SK-N-SH (cell line): ENCODE results near the gene SIAH1. TPM values are rescaled to one million over a fixed set of nuclear protein-coding genes. Genes with fewer than 3 reads are reported as not detected.
A peak's percentile ranks its signal among the peaks of the same experiment; 100 is the strongest.

Experiments
- CTCF ChIA-PET: fragments of 300-600, 350-600 bp; formaldehyde crosslinking; extraction: SDS; loops from one replicate; lab custom pipeline; 2021; lab: Yijun Ruan, JAX
- POLR2A ChIA-PET: fragments of 350-600 bp; sonication (Branson Sonifier 250); formaldehyde crosslinking; extraction: SDS; loops from one replicate; lab custom pipeline; 2020; ENCODE audit warnings: antibody characterized with exemption, inconsistent platforms; lab: Yijun Ruan, JAX
- DNase-seq: peaks from one replicate; pipeline ENCODE4 v3.0.0; 2012
- H2AFZ ChIP-seq: fragments of 200-600 bp; sonication (generic); 2 replicates; pipeline ENCODE4 v1.8.1; 2016; ENCODE audit warnings: antibody characterized with exemption, mild to moderate bottlenecking, low read depth
- H3F3A ChIP-seq: fragments of 200-600 bp; sonication (generic); replicated peaks from 2 replicates; pipeline ENCODE3; 2016; ENCODE audit warnings: antibody characterized with exemption, mild to moderate bottlenecking; ENCODE audit not compliant: insufficient read depth
- H3K27ac ChIP-seq, 2 experiments: fragments of 200-500 bp in 1 of 2; fragments of 200-600 bp in 1 of 2; sonication (Bioruptor generic) in 1 of 2; sonication (generic), shearing (Covaris generic) in 1 of 2; 2 replicates each; pipeline versions ENCODE4 v1.5.1 to v1.6.1; 2014 to 2016; ENCODE audit warnings: low read depth in 2 of 2, inconsistent platforms in 1 of 2, low read length in 1 of 2, mild to moderate bottlenecking in 1 of 2, mixed read lengths in 1 of 2
- H3K27me3 ChIP-seq: fragments of 200-600 bp; sonication (generic), shearing (Covaris generic); 2 replicates; pipeline ENCODE4 v1.6.1; 2016; ENCODE audit warnings: mixed run types; ENCODE audit not compliant: insufficient read depth
- H3K36me3 ChIP-seq, 2 experiments: fragments of 200-500 bp in 1 of 2; fragments of 200-600 bp in 1 of 2; sonication (Bioruptor generic) in 1 of 2; sonication (generic) in 1 of 2; replicated peaks in 1 of 2; 2 replicates each; pipeline versions ENCODE3 to v1.5.1; 2014 to 2016; ENCODE audit warnings: low read length in 1 of 2, mild to moderate bottlenecking in 1 of 2; ENCODE audit not compliant: insufficient read depth in 2 of 2, control insufficient read depth in 1 of 2
- H3K4me1 ChIP-seq, 2 experiments: fragments of 200-500 bp in 1 of 2; fragments of 200-600 bp in 1 of 2; sonication (Bioruptor generic) in 1 of 2; sonication (generic), shearing (Covaris generic) in 1 of 2; 2 replicates each; pipeline versions ENCODE4 v1.5.1 to v1.6.1; 2014 to 2016; ENCODE audit warnings: low read depth in 1 of 2, low read length in 1 of 2, mixed run types in 1 of 2; ENCODE audit not compliant: insufficient read depth in 2 of 2, control insufficient read depth in 1 of 2
- H3K4me2 ChIP-seq: fragments of 200-600 bp; sonication (generic), shearing (Covaris generic); 2 replicates; pipeline ENCODE4 v1.6.1; 2017; ENCODE audit warnings: mixed run types
- H3K4me3 ChIP-seq, 2 experiments: fragments of 200-500 bp in 1 of 2; fragments of 200-600 bp in 1 of 2; sonication (Bioruptor generic) in 1 of 2; sonication (generic), shearing (Covaris generic) in 1 of 2; 2 replicates each; pipeline versions ENCODE4 v1.5.1 to v1.8.1; 2014 to 2016; ENCODE audit warnings: low read depth in 2 of 2, inconsistent platforms in 1 of 2, low read length in 1 of 2, mild to moderate bottlenecking in 1 of 2, mixed read lengths in 1 of 2, moderate library complexity in 1 of 2
- H3K79me2 ChIP-seq: fragments of 200-600 bp; sonication (generic); 2 replicates; pipeline ENCODE4 v1.8.1; 2017; ENCODE audit warnings: mild to moderate bottlenecking; ENCODE audit not compliant: insufficient read depth
- H3K9ac ChIP-seq: fragments of 200-600 bp; sonication (generic); 2 replicates; pipeline ENCODE4 v1.6.1; 2017; ENCODE audit warnings: mixed run types
- H3K9me2 ChIP-seq: fragments of 200-600 bp; sonication (generic); 2 replicates; pipeline ENCODE4 v1.6.1; 2017; ENCODE audit warnings: mixed run types
- H3K9me3 ChIP-seq: fragments of 200-600 bp; sonication (generic); 2 replicates; pipeline ENCODE4 v1.6.1; 2017; ENCODE audit warnings: mixed run types, mild to moderate bottlenecking, moderate library complexity
- H4K20me1 ChIP-seq: fragments of 200-600 bp; sonication (generic); 2 replicates; pipeline ENCODE4 v1.6.1; 2017; ENCODE audit warnings: mild to moderate bottlenecking, mixed run types; ENCODE audit not compliant: insufficient read depth
- FOXJ3 ChIP-seq: sonication (generic); formaldehyde crosslinking; IDR thresholded peaks from 2 replicates; pipeline ENCODE4 v1.5.1; 2020; ENCODE audit warnings: mild to moderate bottlenecking, missing genetic modification reagents
- GABPA ChIP-seq: IDR thresholded peaks from 2 replicates; pipeline ENCODE4 v1.4.0; 2012; ENCODE audit warnings: low read depth, mild to moderate bottlenecking
- GATA2 ChIP-seq: sonication (generic); formaldehyde crosslinking; IDR thresholded peaks from 2 replicates; pipeline ENCODE4 v1.5.0; 2020; ENCODE audit warnings: mild to moderate bottlenecking, missing genetic modification reagents
- IRF3 ChIP-seq: fragments of 150-350 bp; IDR thresholded peaks from 2 replicates; pipeline ENCODE4 v1.6.1; 2016; ENCODE audit warnings: mild to moderate bottlenecking, low read depth, low read length
- JUND ChIP-seq: IDR thresholded peaks from 2 replicates; pipeline ENCODE4 v1.4.0; 2012
- MXI1 ChIP-seq: IDR thresholded peaks from 2 replicates; pipeline ENCODE4 v1.6.1; 2012; ENCODE audit warnings: mild to moderate bottlenecking, low read depth, low read length, improper control_type of control experiment
- NRF1 ChIP-seq: IDR thresholded peaks from 2 replicates; pipeline ENCODE4 v1.6.1; 2012; ENCODE audit warnings: low read depth, mild to moderate bottlenecking, low read length
- POLR2AphosphoS5 ChIP-seq: IDR thresholded peaks from 2 replicates; pipeline ENCODE4 v1.6.1; 2012; ENCODE audit warnings: low read depth, low read length
- RCOR1 ChIP-seq: fragments of 150-350 bp; IDR thresholded peaks from 2 replicates; pipeline ENCODE4 v1.6.1; 2017; ENCODE audit warnings: antibody characterized with exemption, low read length
- TAF1 ChIP-seq: IDR thresholded peaks from 2 replicates; pipeline ENCODE4 v1.6.1; 2012; ENCODE audit warnings: low read depth, mild to moderate bottlenecking, low read length, moderate library complexity, borderline replicate concordance
- WGBS: methylation state at CpG from one replicate; pipeline ENCODE4 v1.1.6; 2017; ENCODE audit warnings: low lambda C conversion rate; 5-methylcytosine and 5-hydroxymethylcytosine counted together
- polyA plus RNA-seq, 3 experiments: library from polyadenylated mRNA; depleted of rRNA; stranded (reverse); fragments of >200 nt; gene quantifications; 2 replicates each; pipeline ENCODE4 v1.2.3, GENCODE V29; 2012
- TF ChIP-seq, protein P1 (sequence below): IDR thresholded peaks from 2 replicates; pipeline ENCODE4; 2012
- TF ChIP-seq, protein P2 (sequence below): IDR thresholded peaks from 2 replicates; pipeline ENCODE4 v1.6.1; 2012; ENCODE audit warnings: mild to moderate bottlenecking, low read depth, low read length, moderate library complexity
- TF ChIP-seq, protein P3 (sequence below): fragments of 200-600 bp; sonication (generic); IDR thresholded peaks from 2 replicates; pipeline ENCODE4 v1.6.1; 2017; ENCODE audit warnings: antibody characterized with exemption, mild to moderate bottlenecking, moderate library complexity

The SIAH1 gene
- polyA plus RNA-seq, 1 of the 3 experiments (the other 2 are of a cell fraction), result 15.4 TPM

- Histone ChIP-seq H2AFZ (peak overlapping the region; percentile 33; the same call in 1 of the 2 replicates), H3K79me2 (peaks cover 98% of the 10 kb centered on the region), H3K27ac (peak overlapping the region; percentile 82 to 91), H3K9ac (peak overlapping the region; percentile 82), H3K4me3 (peak overlapping the region; percentile 63 to 86), H4K20me1 (peaks cover 93% of the 10 kb centered on the region), H3K36me3 (peaks cover 11 to 17% of the 10 kb centered on the region in 2 experiments), H3F3A (peaks cover 27% of the 10 kb centered on the region), H3K27me3 (no peaks in the 10 kb centered on the region), H3K9me3 (no peaks in the 10 kb centered on the region), H3K9me2 (no peaks in the 10 kb centered on the region), H3K4me2 (peak overlapping the region; percentile 89), H3K4me1 (peaks cover 14 to 27% of the 10 kb centered on the region in 2 experiments; a peak in 3 of 4 replicates)
- TF ChIP-seq RCOR1 (peak; percentile 32; the same call in 1 of the 2 replicates), FOXJ3 (CRISPR knock-in tag) (no peak), JUND (no peak), GATA2 (CRISPR knock-in tag) (no peak), IRF3 (no peak), POLR2AphosphoS5 (peak; percentile 70), GABPA (no peak), NRF1 (peak; percentile 55), TAF1 (peak; percentile 81), MXI1 (no peak)
- TF ChIP-seq, protein P1, sequence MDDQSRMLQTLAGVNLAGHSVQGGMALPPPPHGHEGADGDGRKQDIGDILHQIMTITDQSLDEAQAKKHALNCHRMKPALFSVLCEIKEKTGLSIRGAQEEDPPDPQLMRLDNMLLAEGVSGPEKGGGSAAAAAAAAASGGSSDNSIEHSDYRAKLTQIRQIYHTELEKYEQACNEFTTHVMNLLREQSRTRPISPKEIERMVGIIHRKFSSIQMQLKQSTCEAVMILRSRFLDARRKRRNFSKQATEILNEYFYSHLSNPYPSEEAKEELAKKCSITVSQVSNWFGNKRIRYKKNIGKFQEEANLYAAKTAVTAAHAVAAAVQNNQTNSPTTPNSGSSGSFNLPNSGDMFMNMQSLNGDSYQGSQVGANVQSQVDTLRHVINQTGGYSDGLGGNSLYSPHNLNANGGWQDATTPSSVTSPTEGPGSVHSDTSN, result no peak
- TF ChIP-seq, protein P2, sequence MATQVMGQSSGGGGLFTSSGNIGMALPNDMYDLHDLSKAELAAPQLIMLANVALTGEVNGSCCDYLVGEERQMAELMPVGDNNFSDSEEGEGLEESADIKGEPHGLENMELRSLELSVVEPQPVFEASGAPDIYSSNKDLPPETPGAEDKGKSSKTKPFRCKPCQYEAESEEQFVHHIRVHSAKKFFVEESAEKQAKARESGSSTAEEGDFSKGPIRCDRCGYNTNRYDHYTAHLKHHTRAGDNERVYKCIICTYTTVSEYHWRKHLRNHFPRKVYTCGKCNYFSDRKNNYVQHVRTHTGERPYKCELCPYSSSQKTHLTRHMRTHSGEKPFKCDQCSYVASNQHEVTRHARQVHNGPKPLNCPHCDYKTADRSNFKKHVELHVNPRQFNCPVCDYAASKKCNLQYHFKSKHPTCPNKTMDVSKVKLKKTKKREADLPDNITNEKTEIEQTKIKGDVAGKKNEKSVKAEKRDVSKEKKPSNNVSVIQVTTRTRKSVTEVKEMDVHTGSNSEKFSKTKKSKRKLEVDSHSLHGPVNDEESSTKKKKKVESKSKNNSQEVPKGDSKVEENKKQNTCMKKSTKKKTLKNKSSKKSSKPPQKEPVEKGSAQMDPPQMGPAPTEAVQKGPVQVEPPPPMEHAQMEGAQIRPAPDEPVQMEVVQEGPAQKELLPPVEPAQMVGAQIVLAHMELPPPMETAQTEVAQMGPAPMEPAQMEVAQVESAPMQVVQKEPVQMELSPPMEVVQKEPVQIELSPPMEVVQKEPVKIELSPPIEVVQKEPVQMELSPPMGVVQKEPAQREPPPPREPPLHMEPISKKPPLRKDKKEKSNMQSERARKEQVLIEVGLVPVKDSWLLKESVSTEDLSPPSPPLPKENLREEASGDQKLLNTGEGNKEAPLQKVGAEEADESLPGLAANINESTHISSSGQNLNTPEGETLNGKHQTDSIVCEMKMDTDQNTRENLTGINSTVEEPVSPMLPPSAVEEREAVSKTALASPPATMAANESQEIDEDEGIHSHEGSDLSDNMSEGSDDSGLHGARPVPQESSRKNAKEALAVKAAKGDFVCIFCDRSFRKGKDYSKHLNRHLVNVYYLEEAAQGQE, result no peak
- TF ChIP-seq, protein P3, sequence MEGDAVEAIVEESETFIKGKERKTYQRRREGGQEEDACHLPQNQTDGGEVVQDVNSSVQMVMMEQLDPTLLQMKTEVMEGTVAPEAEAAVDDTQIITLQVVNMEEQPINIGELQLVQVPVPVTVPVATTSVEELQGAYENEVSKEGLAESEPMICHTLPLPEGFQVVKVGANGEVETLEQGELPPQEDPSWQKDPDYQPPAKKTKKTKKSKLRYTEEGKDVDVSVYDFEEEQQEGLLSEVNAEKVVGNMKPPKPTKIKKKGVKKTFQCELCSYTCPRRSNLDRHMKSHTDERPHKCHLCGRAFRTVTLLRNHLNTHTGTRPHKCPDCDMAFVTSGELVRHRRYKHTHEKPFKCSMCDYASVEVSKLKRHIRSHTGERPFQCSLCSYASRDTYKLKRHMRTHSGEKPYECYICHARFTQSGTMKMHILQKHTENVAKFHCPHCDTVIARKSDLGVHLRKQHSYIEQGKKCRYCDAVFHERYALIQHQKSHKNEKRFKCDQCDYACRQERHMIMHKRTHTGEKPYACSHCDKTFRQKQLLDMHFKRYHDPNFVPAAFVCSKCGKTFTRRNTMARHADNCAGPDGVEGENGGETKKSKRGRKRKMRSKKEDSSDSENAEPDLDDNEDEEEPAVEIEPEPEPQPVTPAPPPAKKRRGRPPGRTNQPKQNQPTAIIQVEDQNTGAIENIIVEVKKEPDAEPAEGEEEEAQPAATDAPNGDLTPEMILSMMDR, result no peak
- CTCF ChIA-PET, result interaction anchor here (1.0 to 4.8 kb wide), 9 partner anchors 10 to 265 kb away, joined by 3 to 33 read pairs (median 4); no protein-coding TSS in a partner anchor
- POLR2A ChIA-PET, result interaction anchor here (0.8 to 2.1 kb wide), 2 partner anchors 19 kb away, joined by 3 to 21 read pairs; partner anchors contain the start of gene SIAH1
- DNase-seq, result peak; percentile 90
- WGBS, result 15% methylated on average over 10 of the region's 33 CpGs
These were observed 19.5 kb downstream of the SIAH1 start for GRCh38 chr16:48365601-48366164.
